Stimulated activated CD8-positive, alpha-beta memory T cell treated with anti-CD3 and anti-CD28 coated beads, Interleukin-2, amount 100 ng/mL, for 48 hours (primary cell): ENCODE results near the gene CFAP61.

Source experiments
- DNase-seq, 2 donors: peaks; one replicate each; pipeline ENCODE4 v3.0.0-alpha.2; 2020; ENCODE audit warnings: low read depth in 2 of 2

CFAP61 gene

GRCh38 chr20:20173254-20173653 is 120.9 kb downstream of the CFAP61 start:
- no peak for DNase-seq

GRCh38 chr20:20174089-20174835 is 121.9 kb downstream of the CFAP61 start:
- no peak for DNase-seq

GRCh38 chr20:20181322-20181721 is 129.0 kb downstream of the CFAP61 start:
- no peak for DNase-seq

GRCh38 chr20:20184149-20184548 is 131.8 kb downstream of the CFAP61 start:
- DNase-seq, result no peak

- no peak for DNase-seq
These were observed 132.4 kb downstream of the CFAP61 start for GRCh38 chr20:20184706-20185105.

GRCh38 chr20:20188647-20189046 is 136.3 kb downstream of the CFAP61 start:
- no peak for DNase-seq

GRCh38 chr20:20192366-20192765 is 140.0 kb downstream of the CFAP61 start:
- no peak for DNase-seq

GRCh38 chr20:20195021-20195705 is 142.8 kb downstream of the CFAP61 start:
- no peak for DNase-seq

GRCh38 chr20:20196610-20197009 is 144.3 kb downstream of the CFAP61 start:
- no peak for DNase-seq

GRCh38 chr20:20198011-20198410 is 145.7 kb downstream of the CFAP61 start:
- DNase-seq, result no peak

GRCh38 chr20:20199361-20200160 is 147.2 kb downstream of the CFAP61 start:
- DNase-seq, result no peak

- DNase-seq, result no peak
These were observed 148.8 kb downstream of the CFAP61 start for GRCh38 chr20:20201124-20201523.

- DNase-seq, result no peak
These were observed 149.3 kb downstream of the CFAP61 start for GRCh38 chr20:20201639-20202038.

- no peak for DNase-seq
These were observed 150.4 kb downstream of the CFAP61 start for GRCh38 chr20:20202768-20203167.

- DNase-seq, result no peak
These were observed 151.5 kb downstream of the CFAP61 start for GRCh38 chr20:20203784-20204183.

GRCh38 chr20:20204256-20204655 is 151.9 kb downstream of the CFAP61 start:
- no peak for DNase-seq

- no peak for DNase-seq
These were observed 153.0 kb downstream of the CFAP61 start for GRCh38 chr20:20205141-20205861.

GRCh38 chr20:20205862-20206236 is 153.5 kb downstream of the CFAP61 start:
- no peak for DNase-seq

- no peak for DNase-seq
These were observed 154.5 kb downstream of the CFAP61 start for GRCh38 chr20:20206788-20207187.

GRCh38 chr20:20207291-20207690 is 155.0 kb downstream of the CFAP61 start:
- no peak for DNase-seq

- no peak for DNase-seq
These were observed 155.5 kb downstream of the CFAP61 start for GRCh38 chr20:20207872-20208271.

GRCh38 chr20:20209684-20210083 is 157.4 kb downstream of the CFAP61 start:
- DNase-seq, result no peak
